Common myeloid progenitor, CD34-positive (primary cell): ENCODE data around the gene WAPL.

Source experiments
- CTCF ChIA-PET: fragments of 350-600 bp; sonication (Branson Sonifier 250); formaldehyde crosslinking; loops from one replicate; lab custom pipeline; 2021; ENCODE audit warnings: antibody characterized with exemption; lab: Charles Lee
- POLR2A ChIA-PET: fragments of 350-600 bp; sonication (Branson Sonifier 250); formaldehyde crosslinking; loops from one replicate; lab custom pipeline; 2021; ENCODE audit warnings: antibody characterized with exemption; lab: Charles Lee
- DNase-seq, 3 donors: peaks; one replicate each; pipeline versions ENCODE4 v3.0.0 to v3.0.0-alpha.2; 2013
- H3K27ac ChIP-seq, 2 experiments: 1 replicate in 1 of 2; 2 replicates in 1 of 2; pipeline ENCODE4 v1.7.0; 2013; ENCODE audit warnings: inconsistent platforms in 2 of 2, low read length in 2 of 2, mild to moderate bottlenecking in 2 of 2, low read depth in 1 of 2, moderate library complexity in 1 of 2; ENCODE audit not compliant: severe bottlenecking in 2 of 2, insufficient read depth in 1 of 2, poor library complexity in 1 of 2
- H3K27me3 ChIP-seq, 5 experiments: replicated peaks in 2 of 5; 1 replicate in 3 of 5; 2 replicates in 2 of 5; pipeline versions ENCODE4 v1.6.1 to v1.7.0; 2013; ENCODE audit warnings: low read length in 4 of 5, mild to moderate bottlenecking in 2 of 5, moderate library complexity in 2 of 5, inconsistent platforms in 1 of 5; ENCODE audit not compliant: insufficient read depth in 5 of 5, control insufficient read depth in 4 of 5
- H3K36me3 ChIP-seq, 4 experiments: 1 replicate in 2 of 4; 2 replicates in 2 of 4; pipeline versions ENCODE4 v1.6.1 to v1.7.0; 2013; ENCODE audit warnings: low read length in 3 of 4, control low read depth in 1 of 4, mild to moderate bottlenecking in 1 of 4; ENCODE audit not compliant: control insufficient read depth in 4 of 4, insufficient read depth in 4 of 4
- H3K4me1 ChIP-seq, 4 experiments: 1 replicate in 3 of 4; 2 replicates in 1 of 4; pipeline versions ENCODE4 v1.6.1 to v1.7.1; 2013; ENCODE audit warnings: low read length in 3 of 4, mild to moderate bottlenecking in 3 of 4, control low read depth in 1 of 4, inconsistent platforms in 1 of 4, moderate library complexity in 1 of 4; ENCODE audit not compliant: control insufficient read depth in 4 of 4, insufficient read depth in 4 of 4; ENCODE audit errors: control extremely low read depth in 1 of 4
- H3K4me3 ChIP-seq, 7 experiments: 1 replicate in 4 of 7; 2 replicates in 3 of 7; pipeline versions ENCODE4 v1.5.1 to v1.7.0; 2013; ENCODE audit warnings: mild to moderate bottlenecking in 7 of 7, low read length in 6 of 7, moderate library complexity in 6 of 7, inconsistent platforms in 2 of 7, low read depth in 2 of 7, control low read depth in 1 of 7; ENCODE audit not compliant: insufficient read depth in 4 of 7, control insufficient read depth in 1 of 7; ENCODE audit errors: extremely low read depth in 1 of 7
- H3K9me3 ChIP-seq, 5 experiments: 1 replicate in 4 of 5; 2 replicates in 1 of 5; pipeline versions ENCODE4 v1.6.1 to v1.7.1; 2013; ENCODE audit warnings: low read length in 4 of 5, mild to moderate bottlenecking in 2 of 5, inconsistent platforms in 1 of 5, low read depth in 1 of 5, moderate library complexity in 1 of 5; ENCODE audit not compliant: control insufficient read depth in 4 of 5, insufficient read depth in 2 of 5; ENCODE audit errors: control extremely low read depth in 1 of 5
- WGBS: methylation state at CpG from one replicate; pipeline ENCODE4 v1.1.5; 2013; ENCODE audit not compliant: insufficient coverage; 5-methylcytosine and 5-hydroxymethylcytosine counted together

The WAPL gene

DNA sequence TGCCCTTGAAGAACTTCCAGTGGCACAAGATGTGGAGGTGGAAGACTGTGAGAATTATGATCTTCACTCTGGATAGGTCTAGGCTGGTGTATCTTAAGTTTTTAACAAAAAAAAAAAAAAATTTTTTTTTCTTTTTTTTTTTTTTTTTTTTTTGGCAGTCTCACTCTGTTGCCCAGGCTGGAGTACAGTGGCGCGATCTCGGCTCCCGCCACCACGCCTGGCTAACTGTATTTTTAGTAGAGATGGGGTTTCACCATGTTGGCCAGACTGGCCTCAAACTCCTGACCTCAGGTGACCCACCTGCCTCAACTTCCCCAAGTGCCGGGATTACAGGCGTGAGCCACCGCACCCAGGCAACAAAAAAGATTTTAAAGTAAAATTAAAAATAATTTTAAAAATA is 37.9 kb downstream of the WAPL start:
- no CpG with 5 or more reads among the region's 8 CpGs for WGBS
- CTCF ChIA-PET, result interaction anchor here (0.6 to 0.8 kb wide), 2 partner anchors 12 to 14 kb away, joined by 3 to 4 read pairs; no protein-coding TSS in a partner anchor
- peaks cover 3 to 42% (median 27%) of the 10 kb centered on the region in 4 experiments for H3K36me3 ChIP-seq
- H3K27me3 ChIP-seq, result no peaks in the 10 kb centered on the region
- no peak for DNase-seq
- H3K27ac ChIP-seq, result no peak overlapping the region
- no peaks in the 10 kb centered on the region for H3K4me1 ChIP-seq
- POLR2A ChIA-PET, result no interaction called here
- H3K4me3 ChIP-seq, result no peak overlapping the region
- H3K9me3 ChIP-seq, result no peaks in the 10 kb centered on the region

- no peaks in the 10 kb centered on the region for H3K9me3 ChIP-seq
- H3K27me3 ChIP-seq, result no peaks in the 10 kb centered on the region
- ChIA-PET POLR2A (no interaction called here), CTCF (no interaction called here)
- no peaks in the 10 kb centered on the region for H3K4me1 ChIP-seq
- H3K36me3 ChIP-seq, result peaks cover 3 to 34% (median 19%) of the 10 kb centered on the region in 4 experiments
- no CpG with 5 or more reads among the region's 1 CpG for WGBS
- H3K4me3 ChIP-seq, result no peak overlapping the region
- DNase-seq, result no peak
- no peak overlapping the region for H3K27ac ChIP-seq
These were observed 39.8 kb downstream of the WAPL start for GRCh38 chr10:86481761-86482160.

- H3K4me3 ChIP-seq, result no peak overlapping the region
- CTCF ChIA-PET, result no interaction called here
- peaks cover 3 to 24% (median 16%) of the 10 kb centered on the region in 4 experiments for H3K36me3 ChIP-seq
- H3K27me3 ChIP-seq, result no peaks in the 10 kb centered on the region
- POLR2A ChIA-PET, result no interaction called here
- H3K9me3 ChIP-seq, result no peaks in the 10 kb centered on the region
- no peak overlapping the region for H3K27ac ChIP-seq
- no peak for DNase-seq
- no peaks in the 10 kb centered on the region for H3K4me1 ChIP-seq
- no CpG with 5 or more reads among the region's 1 CpG for WGBS
These were observed 41.0 kb downstream of the WAPL start for GRCh38 chr10:86480571-86480970.

DNA sequence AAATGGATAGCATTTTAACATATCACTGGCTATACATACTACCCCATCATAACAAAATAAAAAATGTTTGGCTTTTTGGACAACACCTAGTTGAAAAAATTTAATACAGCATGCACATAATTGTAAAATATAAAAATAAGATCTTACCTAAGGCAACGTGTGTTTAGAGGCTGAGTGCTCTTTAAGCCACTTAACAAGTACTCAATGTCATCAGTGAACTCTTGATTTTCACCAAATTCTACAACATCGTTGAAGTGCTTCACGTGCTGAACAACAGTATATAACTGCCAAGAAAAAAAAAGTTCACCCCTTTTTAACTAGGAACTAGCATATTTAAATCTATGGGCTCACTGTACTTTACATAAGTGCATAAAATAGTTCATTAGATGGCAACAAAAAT is 49.5 kb downstream of the WAPL start:
- CTCF ChIA-PET, result interaction anchor here (0.8 to 1.4 kb wide), 2 partner anchors 12 to 124 kb away, joined by 3 read pairs; no protein-coding TSS in a partner anchor

DNA sequence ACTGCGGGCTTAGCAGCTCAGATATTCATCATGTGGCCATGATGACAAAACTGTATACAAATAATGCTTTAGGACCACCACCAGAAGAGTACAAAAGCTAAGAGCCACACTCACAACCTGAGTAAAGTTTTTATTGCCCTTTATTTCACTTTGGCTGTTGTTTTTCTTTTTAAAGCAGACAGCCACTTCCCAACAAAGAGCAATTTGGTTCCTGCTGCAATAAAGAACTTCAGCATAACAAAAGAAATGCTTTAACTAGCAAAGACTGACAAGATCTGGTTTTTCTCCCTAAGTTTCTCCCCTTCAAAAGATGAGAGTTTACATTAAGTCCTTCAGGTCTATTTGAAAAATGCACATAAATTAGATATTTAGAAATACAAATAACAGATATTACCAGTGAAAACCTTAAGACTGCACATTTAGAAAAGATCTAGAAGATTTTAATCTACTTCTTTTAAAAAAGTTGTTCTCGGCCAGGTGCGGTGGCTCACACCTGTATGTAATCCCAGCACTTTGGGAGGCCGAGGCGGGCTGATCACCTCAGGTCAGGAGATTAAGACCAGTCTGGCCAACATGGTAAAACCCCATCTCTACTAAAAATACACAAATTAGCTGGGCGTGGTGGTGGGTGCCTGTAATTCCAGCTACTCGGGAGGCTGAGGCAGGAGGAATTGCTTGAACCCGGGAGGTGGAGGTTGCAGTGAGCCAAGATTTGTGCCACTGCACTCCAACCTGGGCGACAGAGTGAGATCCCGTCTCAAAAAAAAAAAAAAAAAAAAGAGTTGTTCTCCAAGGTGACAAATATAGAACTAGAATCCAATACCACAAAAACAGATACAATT is 59.4 kb downstream of the WAPL start:
- no peaks in the 10 kb centered on the region for H3K9me3 ChIP-seq
- no peak overlapping the region for H3K4me3 ChIP-seq
- H3K27me3 ChIP-seq, result no peaks in the 10 kb centered on the region
- CTCF ChIA-PET, result interaction anchor here (1.4 kb wide), 1 partner anchor 39 kb away, joined by 3 read pairs; no protein-coding TSS in a partner anchor
- H3K36me3 ChIP-seq, result peaks cover 20 to 72% (median 44%) of the 10 kb centered on the region in 4 experiments
- WGBS, result 100% methylated on average over 5 of the region's 10 CpGs
- POLR2A ChIA-PET, result no interaction called here
- H3K27ac ChIP-seq, result no peak overlapping the region
- H3K4me1 ChIP-seq, result no peaks in the 10 kb centered on the region
- DNase-seq, result no peak

More for the DNA sequence above, 49.5 kb downstream of the WAPL start:
- H3K36me3 ChIP-seq, result peaks cover 8 to 58% (median 27%) of the 10 kb centered on the region in 4 experiments
- no peaks in the 10 kb centered on the region for H3K27me3 ChIP-seq
- DNase-seq, result no peak
- H3K9me3 ChIP-seq, result no peaks in the 10 kb centered on the region
- H3K27ac ChIP-seq, result no peak overlapping the region
- no peak overlapping the region for H3K4me3 ChIP-seq
- no peaks in the 10 kb centered on the region for H3K4me1 ChIP-seq
- POLR2A ChIA-PET, result no interaction called here
- 100% methylated on average over 2 of the region's 3 CpGs for WGBS

GRCh38 chr10:86451604-86451960 is 70.0 kb downstream of the WAPL start:
- Histone ChIP-seq H3K9me3 (peaks cover 0 to 2% (median 0%) of the 10 kb centered on the region in 5 experiments), H3K27me3 (no peaks in the 10 kb centered on the region), H3K27ac (no peak overlapping the region), H3K4me1 (peaks cover 0 to 20% (median 9%) of the 10 kb centered on the region in 4 experiments), H3K36me3 (peaks cover 12 to 68% (median 42%) of the 10 kb centered on the region in 4 experiments), H3K4me3 (no peak overlapping the region)
- POLR2A ChIA-PET, result no interaction called here
- CTCF ChIA-PET, result no interaction called here
- 100% methylated on average over 2 of the region's 4 CpGs for WGBS
- DNase-seq, result no peak
